Lower leg skin (tissue), 4 donors: ENCODE data around the gene SLC66A3. TPM values are rescaled to one million over a fixed set of nuclear protein-coding genes. Genes with fewer than 3 reads are reported as not detected.
A peak's percentile ranks its signal among the peaks of the same experiment; 100 is the strongest.

Experiments used
- DNase-seq, 2 donors: peaks; one replicate each; pipeline ENCODE4 v3.0.0-alpha.2; 2019; ENCODE audit warnings: low spot score in 2 of 2
- H3K4me3 ChIP-seq: fragments of 200-600 bp; sonication (generic); 2 replicates; pipeline ENCODE4 v1.5.1; 2017; ENCODE audit warnings: mild to moderate bottlenecking, low read depth; ENCODE audit not compliant: poor library complexity, severe bottlenecking
- POLR2A ChIP-seq, 2 donors: fragments of 450-650 bp; IDR thresholded peaks; one replicate each; pipeline ENCODE4 v1.6.1; 2016 to 2017; ENCODE audit warnings: antibody characterized with exemption in 2 of 2, mild to moderate bottlenecking in 1 of 2, moderate library complexity in 1 of 2
- WGBS, 2 donors: methylation state at CpG; one replicate each; pipeline ENCODE4 v1.1.5; 2018; 5-methylcytosine and 5-hydroxymethylcytosine counted together
- intact Hi-C: fragments of 100-400 bp; cut with DNase I; formaldehyde crosslinking; loops from one replicate; pipeline ENCODE4 v1.15.0; 2023; ENCODE audit warnings: low total_unique reads
- total RNA-seq, 4 donors: library from RNA; depleted of rRNA; stranded (reverse); fragments of >200 nt; gene quantifications; one replicate each; pipeline ENCODE4 v1.1.0, GENCODE V29; 2016
- TF ChIP-seq, protein P1 (sequence below), 3 donors: fragments of 450-650 bp; IDR thresholded peaks; one replicate each; pipeline ENCODE4 v1.5.1; 2016; ENCODE audit warnings: antibody characterized with exemption in 3 of 3, mild to moderate bottlenecking in 3 of 3, moderate library complexity in 2 of 3

The SLC66A3 gene
- total RNA-seq, 4 donors from 2014 or later = 12.7 to 37.4 (median 22.0) TPM

DNA sequence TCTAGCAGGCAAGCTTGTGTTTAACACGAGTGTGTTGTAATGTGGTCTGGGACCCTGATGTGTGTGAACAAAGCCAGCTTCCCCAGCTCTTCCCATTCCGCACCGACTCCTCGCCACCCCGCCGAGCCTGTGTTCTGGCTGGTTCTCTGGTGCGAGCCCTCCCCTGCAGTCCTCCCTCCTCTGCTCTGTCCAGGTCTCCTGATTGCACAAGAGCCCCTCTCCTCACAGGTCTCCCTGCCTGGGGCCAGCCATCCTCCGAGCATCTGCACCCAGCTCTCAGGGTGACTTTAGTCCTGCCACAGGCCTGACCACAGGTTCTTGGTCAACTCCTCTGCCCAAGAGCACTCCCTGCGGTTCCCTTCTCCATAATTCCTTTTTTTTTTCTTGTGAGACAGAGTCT, 13.2 kb downstream of the SLC66A3 start:
- DNase-seq = peak in 1 of 2 donors; percentile 76
- no peak overlapping the region for H3K4me3 ChIP-seq
- intact Hi-C loops = no loop called here
- WGBS, 2 donors = 85 to 94% methylated on average over 9 of the region's 9 CpGs
- TF ChIP-seq, protein P1, sequence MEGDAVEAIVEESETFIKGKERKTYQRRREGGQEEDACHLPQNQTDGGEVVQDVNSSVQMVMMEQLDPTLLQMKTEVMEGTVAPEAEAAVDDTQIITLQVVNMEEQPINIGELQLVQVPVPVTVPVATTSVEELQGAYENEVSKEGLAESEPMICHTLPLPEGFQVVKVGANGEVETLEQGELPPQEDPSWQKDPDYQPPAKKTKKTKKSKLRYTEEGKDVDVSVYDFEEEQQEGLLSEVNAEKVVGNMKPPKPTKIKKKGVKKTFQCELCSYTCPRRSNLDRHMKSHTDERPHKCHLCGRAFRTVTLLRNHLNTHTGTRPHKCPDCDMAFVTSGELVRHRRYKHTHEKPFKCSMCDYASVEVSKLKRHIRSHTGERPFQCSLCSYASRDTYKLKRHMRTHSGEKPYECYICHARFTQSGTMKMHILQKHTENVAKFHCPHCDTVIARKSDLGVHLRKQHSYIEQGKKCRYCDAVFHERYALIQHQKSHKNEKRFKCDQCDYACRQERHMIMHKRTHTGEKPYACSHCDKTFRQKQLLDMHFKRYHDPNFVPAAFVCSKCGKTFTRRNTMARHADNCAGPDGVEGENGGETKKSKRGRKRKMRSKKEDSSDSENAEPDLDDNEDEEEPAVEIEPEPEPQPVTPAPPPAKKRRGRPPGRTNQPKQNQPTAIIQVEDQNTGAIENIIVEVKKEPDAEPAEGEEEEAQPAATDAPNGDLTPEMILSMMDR (IDR thresholded peaks at IDR 0.05) = no peak
- no peak for TF ChIP-seq POLR2A (IDR thresholded peaks at IDR 0.05)

DNA sequence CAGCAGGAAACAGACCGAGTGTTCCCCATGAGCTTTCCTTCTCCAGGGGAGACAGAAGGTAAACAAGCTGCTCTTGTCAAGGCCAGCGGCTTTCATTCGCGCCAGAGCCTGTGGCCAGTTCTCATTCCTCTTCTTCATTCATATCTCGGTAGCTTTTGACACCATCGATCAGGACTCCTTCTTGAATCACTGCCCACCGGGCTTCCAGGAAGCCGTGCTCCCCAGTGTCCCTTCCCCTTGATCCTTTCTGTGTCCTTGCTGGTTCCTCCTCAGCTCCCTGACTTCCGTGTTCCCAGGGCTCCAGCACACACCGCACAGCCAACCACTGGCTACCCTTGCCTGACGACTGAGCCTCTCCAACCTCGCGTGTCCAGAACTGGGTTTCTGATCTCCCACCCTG, 14.1 kb downstream of the SLC66A3 start:
- DNase-seq = peak in 1 of 2 donors; percentile 76
- no peak for TF ChIP-seq POLR2A (IDR thresholded peaks at IDR 0.05)
- TF ChIP-seq, protein P1 (IDR thresholded peaks at IDR 0.05) = no peak
- no peak overlapping the region for H3K4me3 ChIP-seq

DNA sequence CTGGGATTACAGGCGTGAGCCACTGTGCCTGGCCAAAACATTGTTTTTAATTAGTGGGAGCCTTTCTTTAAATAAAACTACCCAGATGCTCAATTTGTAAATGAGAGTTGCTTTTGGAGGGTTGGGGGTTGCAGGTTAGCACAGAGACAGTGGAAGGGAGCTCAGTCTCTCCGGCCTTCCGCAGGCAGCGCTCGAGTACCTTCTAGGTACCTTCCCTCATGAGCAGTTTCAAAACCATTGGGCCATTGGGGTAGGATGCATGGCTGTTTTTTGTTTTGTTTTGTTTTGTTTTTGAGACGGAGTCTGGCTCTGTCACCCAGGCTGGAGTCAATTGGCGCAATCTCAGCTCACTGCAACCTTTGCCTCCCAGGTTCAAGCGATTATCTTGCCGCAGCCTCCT, 19.0 kb downstream of the SLC66A3 start:
- no peak overlapping the region for H3K4me3 ChIP-seq
- intact Hi-C loops = no loop called here
- TF ChIP-seq, protein P1 (IDR thresholded peaks at IDR 0.05) = no peak
- no peak for TF ChIP-seq POLR2A (IDR thresholded peaks at IDR 0.05)
- no peak for DNase-seq
- WGBS, 2 donors = 96 to 97% methylated on average over 9 of the region's 9 CpGs

More for the DNA sequence above, 14.1 kb downstream of the SLC66A3 start:
- intact Hi-C loops = no loop called here
- 80 to 89% methylated on average over 13 of the region's 13 CpGs for WGBS, 2 donors

DNA sequence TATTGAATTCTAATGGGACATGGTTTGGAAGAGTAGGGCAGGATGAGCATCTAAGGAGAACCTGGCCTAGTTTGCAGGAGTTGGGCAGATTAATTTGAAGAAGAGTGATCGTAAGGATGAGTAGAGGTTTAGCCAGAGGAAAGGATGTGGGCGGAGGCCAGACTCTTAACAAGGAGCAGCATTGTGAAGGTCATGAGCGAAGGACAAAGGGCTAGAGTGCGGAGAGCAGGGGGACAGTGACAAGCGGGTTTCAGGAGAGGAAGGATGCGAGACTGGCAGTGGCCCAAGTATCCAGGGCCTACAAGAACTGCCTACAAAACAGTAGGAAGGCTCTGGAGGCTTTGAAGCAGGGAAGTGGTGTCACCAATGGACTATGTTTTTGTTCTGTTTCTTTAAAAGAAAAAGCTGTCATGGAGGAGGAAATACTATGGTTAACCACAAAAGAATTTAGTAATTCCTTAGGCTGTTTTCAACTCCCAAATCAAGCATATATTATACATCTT, 20.1 kb downstream of the SLC66A3 start:
- no peak overlapping the region for H3K4me3 ChIP-seq
- WGBS, 2 donors = 65 to 81% methylated on average over 6 of the region's 6 CpGs
- DNase-seq = peak in 1 of 2 donors; percentile 82
- intact Hi-C loops = no loop called here
- TF ChIP-seq POLR2A (IDR thresholded peaks at IDR 0.05) = no peak
- TF ChIP-seq, protein P1 (IDR thresholded peaks at IDR 0.05) = no peak

DNA sequence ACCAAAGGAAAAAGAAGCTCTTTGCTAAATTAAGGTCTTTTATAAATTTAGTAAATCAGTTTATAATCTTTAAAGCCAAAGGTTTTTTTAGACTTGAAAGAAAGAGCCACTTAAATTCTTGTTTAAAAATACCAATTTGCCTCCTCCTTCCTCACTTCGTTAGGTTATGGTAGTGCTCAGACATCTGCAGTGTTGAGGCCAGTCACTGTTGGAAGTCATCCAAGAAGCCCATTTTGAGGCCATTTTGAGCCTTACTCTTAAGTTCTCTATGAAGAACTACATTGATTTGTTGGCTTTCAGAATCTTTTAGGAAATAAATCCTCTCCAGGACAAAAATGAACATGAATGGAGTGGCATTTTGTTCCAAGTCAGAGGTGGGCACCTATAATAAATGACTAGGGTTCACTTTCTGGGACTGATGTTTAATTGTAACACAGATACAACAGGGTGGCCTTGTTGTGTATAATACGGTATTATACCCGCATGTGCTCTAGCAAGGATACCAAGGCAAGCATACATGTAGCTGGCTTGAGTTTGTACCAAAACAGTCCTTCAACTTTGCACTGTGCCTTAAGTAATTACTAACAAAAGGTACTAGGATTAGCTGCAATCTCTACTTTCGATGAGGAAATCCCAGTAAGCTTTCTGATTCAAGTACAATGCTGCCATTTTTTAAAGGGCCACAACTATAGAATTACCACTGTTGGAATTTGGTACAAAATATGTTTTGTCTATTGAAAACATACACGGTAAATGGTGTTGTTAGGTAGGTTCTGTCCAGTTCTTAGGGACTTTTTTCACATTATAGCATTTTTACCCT, 22.8 kb downstream of the SLC66A3 start:
- no peak for DNase-seq
- TF ChIP-seq POLR2A (IDR thresholded peaks at IDR 0.05) = no peak
- TF ChIP-seq, protein P1 (IDR thresholded peaks at IDR 0.05) = no peak
- 67 to 72% methylated on average over 5 of the region's 5 CpGs for WGBS, 2 donors
- no peak overlapping the region for H3K4me3 ChIP-seq
- intact Hi-C loops = no loop called here
